ENCODE data around the gene RIMS1. TPM values are rescaled to one million over a fixed set of nuclear protein-coding genes. Genes with fewer than 3 reads are reported as not detected.
"Not testable (repeated sequence)": the region's sequence is repeated elsewhere in the genome, so short reads cannot be mapped to it uniquely, and the experiment has no call there.

The RIMS1 gene
- total and polyA plus RNA-seq, 2 of the 13 experiments (the other 11 are each of a cell fraction or from before 2014, with no cell fraction given), result not detected

- TF ChIP-seq SNAPC4 (CRISPR knock-in tag; IDR thresholded peaks at IDR 0.05) (no peak), ZNF556 (CRISPR knock-in tag; IDR thresholded peaks at IDR 0.05; ENCODE audit: borderline replicate concordance) (no peak), RFX1 (IDR thresholded peaks at IDR 0.05) (no peak), ZNF597 (CRISPR knock-in tag; IDR thresholded peaks at IDR 0.05) (no peak), ZNF362 (CRISPR knock-in tag; IDR thresholded peaks at IDR 0.05; ENCODE audit: borderline replicate concordance) (no peak), NCOA2 (CRISPR knock-in tag; IDR thresholded peaks at IDR 0.05) (no peak), NR0B2 (CRISPR knock-in tag; IDR thresholded peaks at IDR 0.05) (no peak), DDIT3 (CRISPR knock-in tag; IDR thresholded peaks at IDR 0.05) (no peak)
These were observed 116.1 kb downstream of the RIMS1 start (continued) for GRCh38 chr6:72002415-72002814.

GRCh38 chr6:72006591-72006990 lies 120.2 kb downstream of the RIMS1 start:
- in situ Hi-C loops (cut with HindIII; ENCODE audit: extremely low pct_ligation_motif_present, low pct_unique_long_range_greater_than_20kb), result not testable (repeated sequence)

More at GRCh38 chr6:72006591-72006990, 120.2 kb downstream of the RIMS1 start:
- POLR2A ChIA-PET; DNase-seq (ENCODE audit: low spot score); H3K9ac ChIP-seq (ENCODE audit: insufficient read depth, low read depth, low read length); ATAC-seq; H3K36me3 ChIP-seq (replicated peaks in 1 of 2; ENCODE audit: control insufficient read depth in 1 of 2, insufficient read depth in 2 of 2, low read length in 2 of 2); CTCF ChIA-PET (ENCODE audit: low intra/inter-chr PET ratio, low total read pairs); H3K79me2 ChIP-seq (ENCODE audit: insufficient read depth, low read length); H3K27ac ChIP-seq (ENCODE audit: extremely low read length, insufficient read depth, low read length); H4K20me1 ChIP-seq (ENCODE audit: insufficient read depth, low read length); FAIRE-seq; H3K27me3 ChIP-seq (ENCODE audit: control insufficient read depth in 1 of 2, insufficient read depth in 2 of 2, low read length in 2 of 2); H2AFZ ChIP-seq (ENCODE audit: low read length); BruUV-seq (replicated peaks); H3K4me2 ChIP-seq (ENCODE audit: low read depth, low read length); intact Hi-C loops (cut with micrococcal nuclease; ENCODE audit: unreplicated experiment); H3K4me3 ChIP-seq (replicated peaks in 1 of 3; ENCODE audit: insufficient read depth in 1 of 3, low read depth in 2 of 3, low read length in 3 of 3); H3K4me1 ChIP-seq (ENCODE audit: insufficient read depth, low read length): not testable (repeated sequence)
- WGBS (ENCODE audit: low lambda C conversion rate), result 13% methylated on average over 8 of the region's 9 CpGs
- H3K9me3 ChIP-seq (ENCODE audit: low read length), result peaks cover 12% of the 10 kb centered on the region

All from HepG2 (cell line).